GM21360 (cell line): ENCODE data around the gene GPATCH4.
"Not testable (repeated sequence)": the region's sequence is repeated elsewhere in the genome, so short reads cannot be mapped to it uniquely, and the experiment has no call there.

Source experiments
- ATAC-seq: cut with Tn5 transposase; IDR thresholded peaks from one replicate; pipeline ENCODE4 v1.9.1; 2021; ENCODE audit warnings: mild to moderate bottlenecking, moderate library complexity; ENCODE audit not compliant: unreplicated experiment

The GPATCH4 gene

DNA sequence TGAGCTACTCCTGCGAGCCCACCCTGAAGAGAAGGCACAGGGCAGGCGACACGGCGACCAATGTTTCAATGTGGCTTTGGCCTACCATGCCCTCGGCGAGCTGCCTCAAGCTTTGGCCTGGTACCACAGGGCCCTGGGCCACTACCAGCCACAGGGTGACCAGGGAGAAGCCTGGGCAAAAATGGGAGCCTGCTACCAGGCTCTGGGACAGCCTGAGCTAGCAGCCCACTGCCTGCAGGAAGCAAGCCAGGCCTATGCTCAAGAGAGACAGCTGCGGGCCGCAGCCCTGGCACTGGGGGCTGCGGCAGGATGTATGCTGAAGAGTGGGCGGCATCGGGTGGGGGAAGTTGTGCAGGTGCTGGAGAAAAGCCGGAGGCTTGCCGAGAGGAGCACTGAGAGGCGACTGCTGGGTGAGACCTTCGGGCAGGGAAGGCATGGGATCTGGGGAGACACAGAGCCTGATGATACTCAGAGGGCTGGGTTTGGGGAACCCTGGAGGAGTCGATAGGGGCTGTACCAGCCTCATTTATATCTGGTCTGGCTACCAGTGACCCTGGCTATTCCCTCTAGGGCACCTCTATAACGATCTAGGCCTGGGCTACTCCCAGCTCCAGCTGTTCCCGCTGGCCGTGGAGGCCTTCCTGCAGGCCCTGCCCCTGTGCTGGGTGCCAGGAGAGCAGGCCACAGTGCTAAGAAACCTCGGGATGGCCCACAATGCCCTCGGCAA is 19.5 kb downstream of the GPATCH4 start:
- ATAC-seq, result no peak

DNA sequence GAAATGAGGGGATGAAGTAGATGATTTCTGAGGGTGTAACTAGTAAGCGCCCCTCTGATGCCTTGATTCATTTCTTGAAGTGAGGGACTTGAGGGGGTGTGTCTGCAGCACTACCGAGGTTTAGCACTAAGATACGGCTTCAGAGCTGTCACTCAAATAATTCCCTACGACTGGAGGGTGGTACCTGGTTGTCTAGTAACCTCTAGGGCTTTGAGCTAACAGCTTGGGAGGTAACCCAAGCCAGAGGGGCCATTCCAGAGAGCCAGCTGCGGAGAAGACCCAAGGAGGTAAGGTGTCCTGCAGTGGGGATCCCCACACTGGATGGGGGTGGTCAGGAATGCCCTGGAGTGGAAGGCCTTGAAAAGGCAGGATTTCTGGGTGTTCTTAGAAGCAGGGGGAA is 21.8 kb downstream of the GPATCH4 start, which contains the start of gene TTC24:
TTC24 (plus strand) TSS at position 252 of the 400 bp plus-strand sequence. CDS start 1,642 bp downstream, outside the sequence.
- no peak for ATAC-seq

DNA sequence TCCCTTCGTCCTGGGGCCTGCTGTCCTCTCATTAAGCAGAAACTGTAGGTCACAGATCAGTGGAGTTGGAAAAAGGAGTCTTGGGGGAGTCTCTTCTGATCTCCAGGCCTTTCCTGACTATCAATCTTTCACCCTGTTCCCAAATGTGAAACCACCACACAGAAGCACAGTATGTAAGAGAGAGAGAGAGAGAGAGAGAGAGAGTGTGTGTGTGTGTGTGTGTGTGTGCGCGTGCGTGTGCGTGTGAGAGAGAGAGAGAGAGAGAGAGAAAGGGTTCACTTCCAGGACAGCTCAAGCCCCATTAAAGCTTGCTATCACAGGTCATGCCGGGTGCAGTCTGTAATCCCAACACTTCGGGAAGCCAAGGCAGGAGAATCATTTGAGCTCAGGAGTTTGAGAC is 23.2 kb downstream of the GPATCH4 start:
- no peak for ATAC-seq

DNA sequence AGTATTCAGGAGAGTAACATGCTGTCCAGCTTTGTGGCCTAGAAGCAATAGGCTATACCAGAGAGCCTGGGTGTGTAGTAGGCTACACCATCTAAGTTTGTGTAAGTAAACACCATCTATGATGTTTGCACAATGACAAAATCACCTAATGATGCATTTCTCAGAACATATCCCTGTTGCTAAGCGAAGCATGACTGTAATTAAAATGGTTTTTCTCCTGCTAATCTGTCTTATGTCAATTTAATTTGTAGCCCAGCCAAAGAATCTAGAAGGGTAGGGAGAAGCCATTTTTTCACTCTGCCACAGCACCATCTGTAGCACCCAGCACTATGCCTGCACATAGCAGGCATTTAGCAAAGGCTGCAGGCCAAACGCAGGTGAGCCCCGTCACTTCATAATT is 23.7 kb downstream of the GPATCH4 start:
- no peak for ATAC-seq

DNA sequence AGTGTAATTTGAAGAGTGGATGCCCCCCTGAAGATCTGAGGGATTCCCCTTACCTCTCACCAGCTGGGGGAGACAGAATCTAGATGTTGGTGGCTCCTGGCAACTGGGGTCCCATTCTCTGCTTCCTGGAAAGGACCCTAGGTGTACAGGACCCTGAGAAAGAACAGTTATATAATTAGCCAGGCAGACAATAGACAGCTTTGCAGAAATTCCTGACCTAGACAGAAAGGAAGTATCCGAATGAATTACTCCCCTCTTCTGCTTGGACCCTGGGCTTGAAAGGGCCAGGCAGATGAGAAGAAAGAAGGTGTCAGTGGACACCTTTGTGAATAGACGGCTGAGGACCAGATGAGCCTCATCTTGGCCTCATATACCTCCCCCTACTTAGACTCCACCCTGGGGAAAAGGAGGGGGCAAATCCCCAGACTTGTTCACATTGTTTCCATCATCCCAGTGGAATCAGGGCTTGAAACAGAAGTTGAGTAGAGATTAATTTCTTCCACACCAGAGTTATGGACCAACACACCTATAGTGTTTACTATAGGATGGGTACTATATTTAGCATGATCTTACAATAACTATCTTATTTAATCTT is 27.1 kb downstream of the GPATCH4 start:
- ATAC-seq, result no peak

DNA sequence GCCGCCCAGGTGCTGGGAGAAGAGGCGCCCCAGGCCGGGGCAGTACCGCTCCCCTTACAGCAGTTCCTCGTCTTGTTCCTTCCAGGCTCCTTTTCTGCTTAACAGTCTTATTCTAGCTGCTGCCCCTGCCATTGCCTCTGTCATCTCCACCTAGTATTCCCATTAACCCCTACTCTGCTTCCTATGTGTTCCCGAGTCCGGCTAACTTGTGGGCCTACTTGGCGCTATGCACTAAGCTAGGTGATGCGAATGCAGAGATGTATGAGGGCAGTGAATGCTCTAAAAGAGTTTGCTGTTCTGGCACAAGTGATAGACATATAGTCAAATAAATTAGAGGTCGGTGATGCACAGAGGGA is 28.6 kb downstream of the GPATCH4 start:
- ATAC-seq, result no peak

DNA sequence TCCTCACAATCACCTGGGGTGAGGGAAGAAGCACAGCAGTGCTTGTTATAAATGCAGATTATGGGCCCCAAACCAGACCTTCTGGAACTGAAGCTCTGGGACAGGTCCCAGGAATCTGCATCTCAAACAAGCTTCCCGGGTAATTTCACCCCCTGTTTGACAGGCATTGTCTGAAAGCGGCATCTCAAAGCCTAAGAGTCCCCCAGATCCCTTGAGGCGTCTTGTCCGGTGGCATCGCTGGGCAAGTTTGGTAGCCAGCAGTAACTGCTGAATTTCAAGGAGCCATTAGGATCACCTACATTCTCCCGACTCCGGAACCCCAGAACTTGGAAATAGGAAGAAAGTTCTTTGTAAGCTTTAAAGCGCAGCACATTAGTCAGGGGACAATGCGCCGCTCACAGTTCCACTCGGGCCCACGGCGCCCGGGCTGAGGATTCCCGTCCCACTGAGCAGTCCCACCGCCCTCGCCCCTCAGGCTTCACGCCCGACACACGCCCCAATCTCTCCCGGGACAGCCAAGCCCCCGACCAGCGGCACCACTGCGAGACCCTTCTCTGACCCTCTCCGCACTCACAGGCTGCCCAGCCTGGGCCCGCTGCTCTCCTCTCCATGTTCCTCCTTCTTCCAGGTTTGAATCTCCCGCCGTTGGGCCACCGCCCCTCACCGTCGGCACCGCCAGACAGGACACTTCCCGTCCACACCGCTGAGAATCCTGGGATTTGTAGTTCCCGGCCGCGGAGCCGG is 29.2 kb downstream of the GPATCH4 start, which contains the start of gene IQGAP3:
IQGAP3 (minus strand) TSS at position 647 of the 744 bp plus-strand sequence; CDS start at position 611, 36 bp downstream.
- ATAC-seq, result peak; percentile 66

DNA sequence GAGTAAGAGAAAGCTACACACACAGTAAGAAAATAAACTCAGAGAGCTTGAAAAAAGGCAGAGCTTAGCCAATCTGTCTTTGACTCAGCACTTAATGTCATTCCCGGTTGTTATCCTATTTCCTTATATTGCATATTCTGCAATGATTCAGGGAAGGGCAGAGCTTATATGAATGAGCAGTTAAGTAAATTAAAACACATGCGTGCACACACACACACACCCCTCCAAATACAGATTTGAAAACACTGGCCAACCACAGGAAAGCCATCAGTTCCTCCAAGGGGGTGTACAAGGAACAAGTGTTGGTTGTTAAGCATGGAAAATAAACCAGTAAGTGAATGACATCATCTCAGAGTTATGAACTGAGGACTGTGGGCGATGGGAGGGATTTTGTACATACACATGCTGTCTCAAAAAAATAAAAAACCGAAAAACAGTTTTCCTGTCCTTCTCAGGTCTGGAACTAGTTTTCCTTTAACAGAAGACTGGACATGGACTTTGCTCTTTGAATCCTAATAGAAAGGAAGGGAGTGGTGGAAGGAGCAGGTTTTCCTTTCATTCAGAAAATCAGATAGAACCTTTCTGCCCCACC is 29.9 kb downstream of the GPATCH4 start:
- no peak for ATAC-seq

DNA sequence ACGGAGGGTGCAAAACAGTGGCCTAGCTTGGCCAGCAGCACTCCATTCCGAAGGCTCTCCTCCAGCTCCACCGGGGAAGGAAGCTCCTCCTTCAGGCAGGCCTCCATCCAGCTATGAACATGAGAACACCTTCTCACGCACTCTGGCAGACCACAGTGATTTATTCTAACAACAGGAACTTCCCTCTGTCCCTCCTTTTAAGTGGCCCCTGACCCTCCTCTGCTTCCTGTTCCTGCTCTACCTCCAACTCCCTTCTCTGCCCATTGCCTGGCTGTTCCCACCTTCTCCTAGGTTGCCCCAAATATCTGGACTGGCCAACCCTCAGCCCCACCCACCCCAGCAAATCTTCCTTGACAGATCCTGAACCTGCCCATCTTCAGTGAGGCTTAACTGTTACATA is 34.8 kb downstream of the GPATCH4 start:
- no peak for ATAC-seq

DNA sequence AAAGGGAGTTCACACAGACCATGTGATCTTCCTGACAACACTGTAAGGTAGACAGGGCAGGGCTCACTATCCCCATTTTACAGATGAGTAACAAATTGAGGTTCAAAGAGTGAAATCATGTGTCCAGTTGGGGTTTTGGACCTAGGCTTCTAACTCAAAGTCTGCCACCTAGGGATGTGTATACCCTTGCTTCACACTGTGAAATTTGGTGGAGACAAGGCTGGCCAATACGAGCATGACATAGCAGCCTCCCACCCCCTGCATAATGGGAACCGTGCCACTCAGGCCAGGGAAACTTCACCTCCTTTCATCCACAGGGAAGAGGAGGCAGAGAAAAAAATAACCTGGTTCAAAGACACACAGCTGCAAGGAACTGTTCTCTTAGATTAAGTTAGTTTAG is 35.8 kb downstream of the GPATCH4 start:
- no peak for ATAC-seq

DNA sequence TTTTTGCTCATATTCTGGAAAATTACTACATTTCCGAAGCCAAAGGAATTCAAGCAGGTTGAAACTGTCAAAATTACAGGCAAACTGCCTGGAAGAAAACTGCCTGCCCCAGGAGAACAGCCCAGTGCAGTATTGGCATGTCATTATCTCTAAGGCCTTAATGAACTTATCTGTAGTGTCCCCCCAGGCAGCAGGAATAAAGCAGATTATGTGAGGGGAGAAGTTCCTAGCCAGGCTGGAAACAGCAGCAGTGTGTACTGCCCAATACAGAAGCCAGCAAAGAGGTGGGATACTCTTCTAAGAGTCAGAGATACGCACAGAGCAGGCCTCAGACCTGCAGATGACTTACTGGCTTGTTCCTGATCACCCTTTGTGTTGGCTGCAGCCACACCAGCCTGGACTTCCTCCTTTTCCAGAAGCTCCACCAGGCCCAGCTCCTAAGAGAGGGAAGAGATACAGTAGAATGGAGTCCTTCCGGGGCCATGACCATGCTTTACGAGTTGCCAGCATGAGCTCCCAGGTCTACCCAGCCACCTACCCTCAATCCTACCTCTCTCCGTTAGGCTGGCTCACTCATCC is 40.6 kb downstream of the GPATCH4 start:
- no peak for ATAC-seq

DNA sequence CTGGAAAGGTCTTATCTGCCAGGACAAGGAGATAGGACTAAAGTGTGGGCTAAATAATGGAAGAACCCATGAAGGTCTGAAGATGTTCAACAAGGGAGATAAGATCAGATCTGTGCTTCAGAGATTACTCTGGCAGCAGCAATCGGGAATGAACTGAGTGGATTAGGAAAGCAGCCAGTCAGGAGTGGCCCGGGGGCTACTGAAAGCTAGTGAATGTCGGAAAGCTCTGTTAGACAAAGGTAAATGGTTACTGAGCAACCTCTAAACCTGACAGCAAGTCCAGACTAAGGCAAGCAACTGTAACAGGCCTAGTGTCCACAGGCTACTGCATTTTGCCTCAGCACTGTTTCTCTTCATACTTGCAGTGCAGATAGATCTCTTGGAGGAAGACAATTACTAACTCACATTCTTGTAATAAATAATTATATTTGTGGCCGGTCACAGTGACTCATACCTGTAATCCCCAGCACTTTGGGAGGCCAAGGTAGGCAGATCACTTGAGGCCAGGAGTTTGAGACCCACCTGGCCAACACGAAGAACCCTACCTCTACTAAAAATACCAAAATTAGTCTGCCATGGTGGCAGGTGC is 41.4 kb downstream of the GPATCH4 start:
- no peak for ATAC-seq

DNA sequence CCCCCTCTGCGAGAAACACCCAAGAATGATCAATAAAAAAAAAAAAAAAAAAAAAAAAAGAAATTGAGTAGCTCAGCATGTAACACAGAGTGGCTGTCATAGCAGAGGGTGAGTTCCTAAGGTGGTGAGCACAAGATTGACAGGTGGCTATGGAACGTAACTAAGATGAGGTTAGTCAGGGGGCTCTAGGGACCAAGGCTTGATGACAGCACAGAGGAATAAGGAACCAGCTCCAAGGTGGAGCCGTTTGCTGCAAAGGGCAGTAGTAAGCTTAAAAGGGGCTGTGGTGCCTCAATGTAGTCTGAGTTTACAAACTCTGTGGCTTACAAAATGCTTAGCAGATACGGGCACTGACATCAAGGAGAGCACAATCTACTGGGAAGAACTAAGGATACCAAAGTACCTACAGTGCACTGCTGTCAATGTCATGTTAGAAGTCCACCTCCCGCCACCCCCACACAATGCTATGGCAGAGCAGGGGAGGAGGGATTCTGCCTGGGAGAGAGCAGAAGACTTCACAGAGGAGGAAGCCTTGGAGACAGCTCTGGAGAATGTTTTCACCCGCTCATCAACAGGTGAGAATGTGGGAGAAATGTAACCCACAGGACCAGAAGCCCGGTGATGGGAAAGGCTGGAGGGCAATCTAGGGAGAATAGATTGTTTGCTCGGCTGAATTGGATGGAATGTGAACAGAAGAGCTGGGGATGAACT is 42.0 kb downstream of the GPATCH4 start:
- no peak for ATAC-seq

DNA sequence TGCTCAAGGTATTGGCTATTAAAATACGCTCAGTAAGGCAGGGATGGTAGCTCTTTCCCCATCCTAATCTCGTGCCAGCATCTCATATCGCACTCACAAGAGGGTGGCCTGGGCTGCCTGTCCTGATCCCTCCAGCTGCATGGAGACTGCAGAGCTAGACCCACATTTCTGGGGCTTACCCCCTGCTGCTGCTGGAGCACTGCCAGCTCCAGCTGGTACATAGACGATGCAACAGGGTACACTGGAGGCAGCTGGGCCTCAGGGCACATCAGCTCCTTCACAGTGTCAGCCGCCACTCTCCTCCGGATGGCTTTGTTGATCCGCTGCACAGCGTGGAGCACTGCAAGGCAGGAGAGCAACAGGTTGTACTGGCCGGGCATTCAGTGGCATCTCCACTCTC is 44.9 kb downstream of the GPATCH4 start:
- ATAC-seq, result no peak

DNA sequence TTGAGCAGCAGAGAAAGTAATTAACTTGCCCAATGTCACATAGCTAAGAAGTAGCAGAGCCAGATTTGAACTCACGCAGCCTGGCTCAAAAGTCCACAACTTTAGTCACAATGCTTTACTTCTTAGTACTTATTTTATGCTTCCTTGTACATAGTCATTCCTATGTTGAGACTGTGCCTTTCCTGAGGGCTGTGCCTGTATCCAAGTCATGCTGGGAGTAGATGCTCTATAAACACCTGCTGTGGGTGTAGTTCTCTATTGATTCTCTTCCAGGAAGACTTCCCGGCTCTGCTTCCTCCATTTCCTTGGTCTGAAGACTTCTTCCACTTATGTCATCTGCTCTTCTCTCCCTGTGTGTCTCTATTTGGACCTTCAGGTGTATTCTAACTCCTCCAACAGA is 45.6 kb downstream of the GPATCH4 start:
- no peak for ATAC-seq

DNA sequence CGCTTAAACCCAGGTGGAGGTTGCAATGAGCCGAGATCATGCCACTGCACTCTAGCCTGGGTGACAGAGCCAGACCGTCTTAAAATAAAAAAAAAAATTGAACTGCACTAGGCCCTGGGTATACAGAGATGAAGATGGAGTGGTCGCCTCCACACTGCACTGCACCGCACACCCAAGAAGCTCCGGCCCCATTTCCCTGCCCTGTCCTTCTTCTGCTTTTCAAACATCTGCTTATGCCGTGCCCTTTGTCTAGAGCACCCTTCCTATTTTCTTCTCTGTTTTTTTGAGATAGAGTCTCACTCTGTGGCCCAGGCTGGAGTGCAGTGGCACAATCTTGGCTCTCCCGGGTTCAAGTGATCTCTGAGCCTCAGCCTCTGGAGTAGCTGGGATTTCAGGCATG is 46.3 kb downstream of the GPATCH4 start:
- no peak for ATAC-seq

DNA sequence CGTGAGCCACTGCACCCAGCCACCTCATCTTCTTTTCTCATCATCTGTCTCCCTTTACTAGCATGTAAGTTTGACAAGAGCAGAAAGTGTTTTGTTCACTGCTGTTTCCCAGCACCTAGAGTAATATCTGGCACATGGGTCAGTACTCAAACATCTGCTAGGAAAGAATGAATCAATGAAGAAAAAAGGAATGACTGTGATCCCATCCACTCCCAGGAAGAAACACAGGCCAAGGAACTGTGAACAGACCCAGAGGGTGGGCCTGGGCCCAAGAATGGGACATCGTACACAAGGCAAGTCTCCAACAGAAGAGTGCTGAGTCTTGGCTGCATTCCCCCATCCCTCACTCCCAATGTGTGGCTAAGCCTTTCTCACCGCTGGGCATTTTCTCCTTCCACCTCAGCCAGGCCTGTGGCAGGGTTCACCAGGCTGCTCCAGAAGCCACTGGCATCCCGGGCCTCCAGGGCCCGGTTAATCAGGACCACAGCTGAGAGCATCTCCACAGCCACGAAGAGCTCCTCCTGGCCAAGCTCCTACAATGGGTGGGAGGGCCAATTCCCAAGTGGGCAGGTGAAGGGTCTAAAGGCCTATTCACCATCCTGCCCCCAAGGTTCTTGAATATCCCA is 47.3 kb downstream of the GPATCH4 start:
- no peak for ATAC-seq

DNA sequence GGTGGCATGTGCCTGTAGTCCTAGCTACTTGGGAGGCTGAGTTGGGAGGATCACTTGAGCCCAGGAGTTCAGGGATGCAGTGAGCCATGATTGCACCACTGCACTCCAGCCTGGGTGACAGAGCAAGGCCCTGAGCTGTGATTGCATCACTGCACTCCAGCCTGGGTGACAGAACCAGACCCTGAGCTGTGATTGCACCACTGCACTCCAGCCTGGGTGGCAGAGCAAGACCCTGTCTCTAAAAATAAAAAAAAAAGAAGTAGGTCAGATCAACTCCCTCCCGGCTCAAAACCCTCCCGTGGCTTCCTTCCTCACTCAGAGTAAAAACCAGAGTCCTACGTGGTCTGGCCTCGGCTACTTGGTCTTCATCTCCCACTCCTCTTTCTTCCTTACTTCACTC is 48.3 kb downstream of the GPATCH4 start:
- not testable (repeated sequence) for ATAC-seq

DNA sequence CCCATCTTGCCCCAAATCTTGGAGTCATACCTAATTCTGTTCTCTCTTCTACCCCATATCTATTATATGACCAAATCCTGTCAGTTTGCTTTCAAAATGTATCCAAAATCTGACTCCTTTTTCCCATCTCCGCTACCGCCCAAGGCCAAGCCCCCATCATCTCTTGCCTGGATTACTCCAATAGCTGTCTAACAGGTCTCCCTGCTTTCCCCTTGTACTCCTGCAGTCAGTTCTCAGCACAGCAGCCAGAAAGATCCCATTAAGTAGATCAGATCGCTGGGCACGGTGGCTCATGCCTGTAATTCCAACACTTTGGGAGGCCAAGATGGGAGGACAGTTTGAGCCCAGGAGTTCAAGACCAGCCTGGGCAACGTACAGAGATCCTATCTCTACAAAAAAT is 48.8 kb downstream of the GPATCH4 start:
- ATAC-seq, result no peak

DNA sequence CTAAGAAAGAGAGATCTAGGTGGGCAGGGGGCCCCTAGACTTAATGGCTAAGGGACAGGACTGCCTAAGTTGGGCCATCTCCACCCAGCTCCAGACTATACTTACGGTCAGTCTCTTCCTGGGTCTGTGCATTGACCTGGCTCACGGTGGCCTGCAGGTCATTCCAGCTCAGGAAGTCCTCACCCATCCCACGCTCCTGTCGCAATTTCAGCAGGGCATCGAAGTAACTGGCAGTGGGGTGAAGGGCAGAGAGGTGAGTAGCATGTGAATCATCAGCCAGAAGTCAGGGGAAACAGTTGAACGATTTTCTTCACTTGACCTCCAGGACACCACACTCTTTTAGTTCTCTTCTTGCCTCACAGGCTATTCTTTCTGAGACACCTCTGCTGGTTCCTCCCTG is 49.4 kb downstream of the GPATCH4 start:
- ATAC-seq, result no peak
